CD4-positive, alpha-beta T cell (primary cell): Measurements from ENCODE around the gene SLIT1. TPM values are rescaled to one million over a fixed set of nuclear protein-coding genes. Genes with fewer than 3 reads are reported as not detected.

Experiments
- ATAC-seq: fragments of 200-7000 bp; cut with Tn5 transposase; one replicate; pipeline ENCODE4 v1.10.0; 2022; ENCODE audit warnings: mild to moderate bottlenecking; ENCODE audit not compliant: poor library complexity
- CTCF ChIA-PET: fragments of 350-600 bp; sonication (Branson Sonifier 250); formaldehyde crosslinking; loops from one replicate; lab custom pipeline; 2021; ENCODE audit warnings: antibody characterized with exemption, inconsistent platforms; lab: Charles Lee
- POLR2A ChIA-PET: fragments of 350-600 bp; sonication (Branson Sonifier 250); formaldehyde crosslinking; loops from one replicate; lab custom pipeline; 2021; ENCODE audit warnings: antibody characterized with exemption, inconsistent platforms; lab: Charles Lee
- DNase-seq, 14 experiments: peaks; one replicate each; pipeline ENCODE4 v3.0.0-alpha.2; 2013 to 2020; ENCODE audit warnings: mixed read lengths in 2 of 14
- H3K27ac ChIP-seq, 2 donors: one replicate each; pipeline versions ENCODE4 v1.5.1 to v1.7.0; 2013; ENCODE audit warnings: low read length in 2 of 2, low read depth in 1 of 2, mild to moderate bottlenecking in 1 of 2
- H3K27me3 ChIP-seq, 2 experiments: 1 replicate in 1 of 2; 2 replicates in 1 of 2; pipeline versions ENCODE4 v1.6.1 to v1.7.0; 2013; ENCODE audit warnings: low read length in 2 of 2, control low read depth in 1 of 2, mild to moderate bottlenecking in 1 of 2, moderate library complexity in 1 of 2; ENCODE audit not compliant: insufficient read depth in 2 of 2, control insufficient read depth in 1 of 2
- H3K36me3 ChIP-seq: one replicate; pipeline ENCODE4 v1.6.1; 2013; ENCODE audit warnings: low read length, control low read depth; ENCODE audit not compliant: insufficient read depth
- H3K4me1 ChIP-seq: one replicate; pipeline ENCODE4 v1.6.1; 2013; ENCODE audit warnings: low read length, control low read depth; ENCODE audit not compliant: insufficient read depth
- H3K4me3 ChIP-seq: one replicate; pipeline ENCODE4 v1.5.1; 2013; ENCODE audit warnings: mild to moderate bottlenecking, low read length, moderate library complexity
- H3K9me3 ChIP-seq, 2 experiments: 1 replicate in 1 of 2; 2 replicates in 1 of 2; pipeline versions ENCODE4 v1.6.1 to v1.7.0; 2013; ENCODE audit warnings: low read length in 2 of 2, mild to moderate bottlenecking in 2 of 2, control low read depth in 1 of 2, moderate library complexity in 1 of 2; ENCODE audit not compliant: control insufficient read depth in 1 of 2, insufficient read depth in 1 of 2
- H3K27ac Mint-ChIP-seq: one replicate; pipeline ENCODE4 v1.8.0; 2020; ENCODE audit warnings: mixed read lengths
- H3K27me3 Mint-ChIP-seq: one replicate; pipeline ENCODE4 v1.8.0; 2021; ENCODE audit warnings: mixed read lengths
- H3K36me3 Mint-ChIP-seq: one replicate; pipeline ENCODE4 v1.8.0; 2021; ENCODE audit warnings: low read depth, mixed read lengths
- H3K4me1 Mint-ChIP-seq: one replicate; pipeline ENCODE4 v1.8.0; 2021; ENCODE audit warnings: low read depth, mixed read lengths
- H3K4me3 Mint-ChIP-seq: one replicate; pipeline ENCODE4 v1.8.0; 2020; ENCODE audit warnings: mild to moderate bottlenecking, mixed read lengths
- H3K9me3 Mint-ChIP-seq: one replicate; pipeline ENCODE4 v1.8.0; 2020; ENCODE audit warnings: mixed read lengths
- intact Hi-C, 2 experiments: fragments of 100-400 bp; cut with DNase I in 1 of 2; cut with micrococcal nuclease in 1 of 2; formaldehyde crosslinking; loops; one replicate each; pipeline versions ENCODE4 v1.15.1 to v1.9.0; 2023 to 2025; cut with DNase I, micrococcal nuclease
- total RNA-seq, 174 experiments: library from RNA in 2 of 174; stranded (reverse) in 2 of 174; gene quantifications; one replicate each; pipeline ENCODE4 v1.2.3 and lab custom pipeline; 2021 to 2026
- TF ChIP-seq, protein P1 (sequence below): fragments of 200-600 bp; IDR thresholded peaks from one replicate; pipeline ENCODE4 v1.8.0; 2022; ENCODE audit warnings: antibody characterized with exemption, mild to moderate bottlenecking

SLIT1 gene
- total RNA-seq, 2 experiments from 2014 or later, result 0.30 to 0.39 TPM

DNA sequence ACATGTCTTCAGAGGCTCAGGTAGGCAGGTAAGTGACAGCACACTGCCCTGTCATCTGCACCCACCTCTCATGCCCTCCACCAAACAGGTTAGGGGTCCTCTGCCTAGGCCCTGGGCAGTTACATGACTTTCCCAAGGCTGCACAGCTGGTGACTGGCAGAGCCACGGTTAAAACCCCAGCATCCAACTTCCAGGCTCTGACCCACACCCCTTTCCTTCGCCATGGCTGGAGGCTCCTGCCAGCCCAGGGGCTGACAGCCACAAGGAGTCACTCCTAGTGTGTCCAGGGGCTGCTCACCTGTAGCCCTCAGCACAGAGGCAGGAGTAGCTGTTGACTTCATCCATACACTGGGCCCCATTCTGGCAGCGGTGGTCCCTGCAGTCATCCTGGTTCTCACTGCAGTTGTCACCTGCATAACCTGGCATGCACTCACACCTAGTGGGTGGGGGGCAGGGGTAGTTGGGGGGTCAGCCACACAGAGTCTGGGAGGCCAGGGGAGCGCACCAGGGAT lies 175.0 kb downstream of the SLIT1 start:
- DNase-seq, result no peak
- TF ChIP-seq, protein P1, sequence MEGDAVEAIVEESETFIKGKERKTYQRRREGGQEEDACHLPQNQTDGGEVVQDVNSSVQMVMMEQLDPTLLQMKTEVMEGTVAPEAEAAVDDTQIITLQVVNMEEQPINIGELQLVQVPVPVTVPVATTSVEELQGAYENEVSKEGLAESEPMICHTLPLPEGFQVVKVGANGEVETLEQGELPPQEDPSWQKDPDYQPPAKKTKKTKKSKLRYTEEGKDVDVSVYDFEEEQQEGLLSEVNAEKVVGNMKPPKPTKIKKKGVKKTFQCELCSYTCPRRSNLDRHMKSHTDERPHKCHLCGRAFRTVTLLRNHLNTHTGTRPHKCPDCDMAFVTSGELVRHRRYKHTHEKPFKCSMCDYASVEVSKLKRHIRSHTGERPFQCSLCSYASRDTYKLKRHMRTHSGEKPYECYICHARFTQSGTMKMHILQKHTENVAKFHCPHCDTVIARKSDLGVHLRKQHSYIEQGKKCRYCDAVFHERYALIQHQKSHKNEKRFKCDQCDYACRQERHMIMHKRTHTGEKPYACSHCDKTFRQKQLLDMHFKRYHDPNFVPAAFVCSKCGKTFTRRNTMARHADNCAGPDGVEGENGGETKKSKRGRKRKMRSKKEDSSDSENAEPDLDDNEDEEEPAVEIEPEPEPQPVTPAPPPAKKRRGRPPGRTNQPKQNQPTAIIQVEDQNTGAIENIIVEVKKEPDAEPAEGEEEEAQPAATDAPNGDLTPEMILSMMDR, result no peak
- H3K9me3 Mint-ChIP-seq, result peaks cover 11% of the 10 kb centered on the region

DNA sequence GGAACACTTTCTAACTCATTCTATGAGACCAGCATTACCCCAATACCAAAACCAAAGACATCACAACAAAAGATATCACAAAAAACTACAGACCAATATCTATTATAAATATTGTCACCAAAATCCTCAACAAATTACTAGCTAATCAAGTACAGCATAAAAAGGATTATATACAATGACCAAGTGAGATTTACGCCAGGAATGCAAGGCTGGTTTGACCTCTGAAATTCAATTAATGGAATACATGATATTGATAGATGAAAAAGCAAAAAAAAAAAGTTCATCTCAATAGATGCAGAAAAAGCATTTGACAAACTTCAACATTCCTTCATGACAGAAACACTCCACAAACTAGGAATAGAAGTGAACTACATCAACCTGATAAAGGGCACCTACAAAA lies 178.3 kb downstream of the SLIT1 start:
- no peaks in the 10 kb centered on the region for H3K36me3 ChIP-seq

More for the DNA sequence above, 175.0 kb downstream of the SLIT1 start:
- H3K36me3 Mint-ChIP-seq, result peaks cover 15% of the 10 kb centered on the region
- H3K27ac Mint-ChIP-seq, result no peak overlapping the region
- H3K4me1 Mint-ChIP-seq, result no peaks in the 10 kb centered on the region
- H3K27me3 Mint-ChIP-seq, result peaks cover under 1% of the 10 kb centered on the region
- no peak overlapping the region for H3K4me3 Mint-ChIP-seq
- intact Hi-C loops, result no loop called here
- POLR2A ChIA-PET, result no interaction called here
- Histone ChIP-seq H3K27me3 (peaks cover 0 to 3% of the 10 kb centered on the region in 2 experiments), H3K4me3 (no peak overlapping the region), H3K9me3 (peaks cover 17 to 23% of the 10 kb centered on the region in 2 experiments), H3K4me1 (no peaks in the 10 kb centered on the region), H3K36me3 (no peaks in the 10 kb centered on the region), H3K27ac (no peak overlapping the region)
- ATAC-seq, result no peak
- CTCF ChIA-PET, result no interaction called here

GRCh38 chr10:97006364-97006763 lies 179.4 kb downstream of the SLIT1 start:
- ChIA-PET CTCF (no interaction called here), POLR2A (no interaction called here)
- Mint-ChIP-seq H3K9me3 (peaks cover 13% of the 10 kb centered on the region), H3K36me3 (peaks cover 19% of the 10 kb centered on the region), H3K4me1 (no peaks in the 10 kb centered on the region), H3K27ac (no peak overlapping the region), H3K4me3 (no peak overlapping the region), H3K27me3 (peaks cover 4% of the 10 kb centered on the region)
- H3K27ac ChIP-seq, result no peak overlapping the region
- peaks cover 17 to 31% of the 10 kb centered on the region in 2 experiments for H3K9me3 ChIP-seq
- H3K4me3 ChIP-seq, result no peak overlapping the region
- TF ChIP-seq, protein P1, result no peak
- DNase-seq (no peak), ATAC-seq (no peak)
- no peaks in the 10 kb centered on the region for H3K4me1 ChIP-seq
- no peaks in the 10 kb centered on the region for H3K36me3 ChIP-seq
- H3K27me3 ChIP-seq, result peaks cover 0 to 3% of the 10 kb centered on the region in 2 experiments
- intact Hi-C loops, result no loop called here

More for the DNA sequence above, 178.3 kb downstream of the SLIT1 start:
- Histone ChIP-seq H3K27ac (no peak overlapping the region), H3K4me3 (no peak overlapping the region), H3K27me3 (peaks cover 0 to 3% of the 10 kb centered on the region in 2 experiments), H3K9me3 (peaks cover 17 to 32% of the 10 kb centered on the region in 2 experiments), H3K4me1 (no peaks in the 10 kb centered on the region)
- ChIA-PET CTCF (no interaction called here), POLR2A (no interaction called here)
- intact Hi-C loops, result no loop called here
- H3K4me1 Mint-ChIP-seq, result no peaks in the 10 kb centered on the region
- peaks cover 19% of the 10 kb centered on the region for H3K36me3 Mint-ChIP-seq
- no peak overlapping the region for H3K4me3 Mint-ChIP-seq
- H3K27ac Mint-ChIP-seq, result no peak overlapping the region
- H3K27me3 Mint-ChIP-seq, result peaks cover 4% of the 10 kb centered on the region
- no peak for ATAC-seq
- no peak for DNase-seq
- peaks cover 13% of the 10 kb centered on the region for H3K9me3 Mint-ChIP-seq
- TF ChIP-seq, protein P1, result no peak
